Caco-2 (cell line): ENCODE results near the gene EOLA1. TPM values are rescaled to one million over a fixed set of nuclear protein-coding genes. Genes with fewer than 3 reads are reported as not detected.
"Not testable (repeated sequence)": the region's sequence is repeated elsewhere in the genome, so short reads cannot be mapped to it uniquely, and the experiment has no call there.

Experiments used
- BruUV-seq: library from RNA; stranded (reverse); fragments of 400-500 nt; replicated peaks from 2 replicates; lab custom pipeline; 2021; lab: Mats Ljungman, UMichigan
- CTCF ChIA-PET: fragments of 300-600 bp; sonication (Branson Sonifier 250); formaldehyde crosslinking; loops from one replicate; lab custom pipeline; 2022; ENCODE audit warnings: antibody characterized with exemption; lab: Charles Lee
- POLR2A ChIA-PET: fragments of 300-600 bp; sonication (Branson Sonifier 250); formaldehyde crosslinking; loops from one replicate; lab custom pipeline; 2022; ENCODE audit warnings: antibody characterized with exemption; lab: Charles Lee
- DNase-seq, 2 experiments: peaks; one replicate each; pipeline versions ENCODE4 v3.0.0 to v3.0.0-alpha.2; 2020 to 2022
- H3K27me3 ChIP-seq: replicated peaks from 2 replicates; pipeline ENCODE4 v1.6.0; 2011; ENCODE audit warnings: low read length; ENCODE audit not compliant: control insufficient read depth, insufficient read depth
- H3K36me3 ChIP-seq: 2 replicates; pipeline ENCODE4 v1.5.1; 2011; ENCODE audit warnings: low read length; ENCODE audit not compliant: control insufficient read depth, insufficient read depth
- H3K4me1 ChIP-seq: fragments of 250-450 bp; sonication (Bioruptor Pico); 2 replicates; pipeline ENCODE4 v1.5.1; 2020; ENCODE audit warnings: mild to moderate bottlenecking
- H3K4me3 ChIP-seq: 2 replicates; pipeline ENCODE4 v1.5.1; 2011; ENCODE audit warnings: low read depth, mild to moderate bottlenecking, control low read depth, low read length
- H3K9me3 ChIP-seq: fragments of 250-450 bp; sonication (Bioruptor Pico); 2 replicates; pipeline ENCODE4 v1.5.1; 2020; ENCODE audit warnings: mild to moderate bottlenecking, moderate library complexity
- H3K27ac Mint-ChIP-seq: one replicate; pipeline ENCODE4 v1.8.0; 2022; ENCODE audit warnings: mixed read lengths; ENCODE audit not compliant: unreplicated experiment
- H3K27me3 Mint-ChIP-seq: one replicate; pipeline ENCODE4 v1.8.0; 2022; ENCODE audit warnings: mixed read lengths; ENCODE audit not compliant: insufficient read depth, unreplicated experiment
- H3K36me3 Mint-ChIP-seq: one replicate; pipeline ENCODE4 v1.8.0; 2022; ENCODE audit warnings: mild to moderate bottlenecking, mixed read lengths; ENCODE audit not compliant: insufficient read depth, unreplicated experiment
- H3K4me1 Mint-ChIP-seq: one replicate; pipeline ENCODE4 v1.8.0; 2022; ENCODE audit warnings: low read depth, mixed read lengths; ENCODE audit not compliant: unreplicated experiment
- H3K4me3 Mint-ChIP-seq: one replicate; pipeline ENCODE4 v1.8.0; 2022; ENCODE audit warnings: mild to moderate bottlenecking, moderate library complexity, mixed read lengths; ENCODE audit not compliant: unreplicated experiment
- H3K9me3 Mint-ChIP-seq: one replicate; pipeline ENCODE4 v1.8.0; 2022; ENCODE audit warnings: mixed read lengths; ENCODE audit not compliant: unreplicated experiment
- intact Hi-C: fragments of 100-400 bp; cut with micrococcal nuclease; formaldehyde crosslinking; loops from one replicate; pipeline ENCODE4 v1.10.0; 2022; ENCODE audit not compliant: unreplicated experiment
- total RNA-seq: library from RNA; stranded (reverse); gene quantifications from 2 replicates; pipeline ENCODE4 v1.2.3, GENCODE V29; 2022
- TF ChIP-seq, protein P1 (sequence below), 2 experiments: fragments of 200-600 bp in 1 of 2; IDR thresholded peaks; 1 replicate in 1 of 2; 2 replicates in 1 of 2; pipeline versions ENCODE4 v1.5.1 to v1.8.0; 2011 to 2022; ENCODE audit warnings: antibody characterized with exemption in 1 of 2, control low read depth in 1 of 2, inconsistent platforms in 1 of 2, low read depth in 1 of 2, low read length in 1 of 2, mild to moderate bottlenecking in 1 of 2, moderate library complexity in 1 of 2; ENCODE audit not compliant: insufficient read depth in 1 of 2, severe bottlenecking in 1 of 2, unreplicated experiment in 1 of 2

The EOLA1 gene
- total RNA-seq, 1 experiment from 2014 or later: 10.2 TPM

GRCh38 chrX:149522916-149523315 lies 17.9 kb upstream of the EOLA1 start:
- Mint-ChIP-seq H3K36me3 (no peaks in the 10 kb centered on the region), H3K27ac (peak overlapping the region; percentile 55), H3K4me1 (no peaks in the 10 kb centered on the region), H3K27me3 (no peaks in the 10 kb centered on the region), H3K9me3 (no peaks in the 10 kb centered on the region), H3K4me3 (no peak overlapping the region)
- H3K4me1 ChIP-seq: peaks cover 13% of the 10 kb centered on the region
- CTCF ChIA-PET: no interaction called here
- POLR2A ChIA-PET: interaction anchor here (1.1 kb wide), 1 partner anchor 11 kb away, joined by 3 read pairs; no protein-coding TSS in a partner anchor
- H3K4me3 ChIP-seq: no peak overlapping the region
- peak in 1 of 2 experiments; percentile 27 for DNase-seq
- no peaks in the 10 kb centered on the region for H3K27me3 ChIP-seq
- no TSS peak for BruUV-seq
- no peaks in the 10 kb centered on the region for H3K36me3 ChIP-seq
- TF ChIP-seq, protein P1, sequence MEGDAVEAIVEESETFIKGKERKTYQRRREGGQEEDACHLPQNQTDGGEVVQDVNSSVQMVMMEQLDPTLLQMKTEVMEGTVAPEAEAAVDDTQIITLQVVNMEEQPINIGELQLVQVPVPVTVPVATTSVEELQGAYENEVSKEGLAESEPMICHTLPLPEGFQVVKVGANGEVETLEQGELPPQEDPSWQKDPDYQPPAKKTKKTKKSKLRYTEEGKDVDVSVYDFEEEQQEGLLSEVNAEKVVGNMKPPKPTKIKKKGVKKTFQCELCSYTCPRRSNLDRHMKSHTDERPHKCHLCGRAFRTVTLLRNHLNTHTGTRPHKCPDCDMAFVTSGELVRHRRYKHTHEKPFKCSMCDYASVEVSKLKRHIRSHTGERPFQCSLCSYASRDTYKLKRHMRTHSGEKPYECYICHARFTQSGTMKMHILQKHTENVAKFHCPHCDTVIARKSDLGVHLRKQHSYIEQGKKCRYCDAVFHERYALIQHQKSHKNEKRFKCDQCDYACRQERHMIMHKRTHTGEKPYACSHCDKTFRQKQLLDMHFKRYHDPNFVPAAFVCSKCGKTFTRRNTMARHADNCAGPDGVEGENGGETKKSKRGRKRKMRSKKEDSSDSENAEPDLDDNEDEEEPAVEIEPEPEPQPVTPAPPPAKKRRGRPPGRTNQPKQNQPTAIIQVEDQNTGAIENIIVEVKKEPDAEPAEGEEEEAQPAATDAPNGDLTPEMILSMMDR (IDR thresholded peaks at IDR 0.05; ENCODE audit: insufficient read depth in 1 of 2, low read depth in 1 of 2, low read length in 1 of 2, severe bottlenecking in 1 of 2, unreplicated experiment in 1 of 2): no peak
- H3K9me3 ChIP-seq: no peaks in the 10 kb centered on the region
- intact Hi-C loops: loop anchor here (1.0 kb wide), 1 partner anchor 11 kb away; no protein-coding TSS in a partner anchor

- intact Hi-C loops, H3K27ac Mint-ChIP-seq, POLR2A ChIA-PET, H3K4me3 Mint-ChIP-seq, H3K27me3 Mint-ChIP-seq, H3K27me3 ChIP-seq, BruUV-seq, CTCF ChIA-PET, H3K4me3 ChIP-seq, H3K36me3 ChIP-seq, H3K9me3 ChIP-seq, H3K9me3 Mint-ChIP-seq, H3K4me1 Mint-ChIP-seq, H3K36me3 Mint-ChIP-seq: not testable (repeated sequence)
- H3K4me1 ChIP-seq: peaks cover 13% of the 10 kb centered on the region
- peak; percentile 43 to 44 for DNase-seq
These were observed 15.4 kb upstream of the EOLA1 start for GRCh38 chrX:149525389-149525788.

GRCh38 chrX:149525903-149526302 lies 14.9 kb upstream of the EOLA1 start:
- H3K27me3 ChIP-seq, DNase-seq, CTCF ChIA-PET, H3K4me3 Mint-ChIP-seq, H3K4me3 ChIP-seq, H3K27me3 Mint-ChIP-seq, H3K9me3 Mint-ChIP-seq, BruUV-seq, H3K9me3 ChIP-seq, H3K4me1 Mint-ChIP-seq, H3K27ac Mint-ChIP-seq, H3K36me3 ChIP-seq, H3K36me3 Mint-ChIP-seq, intact Hi-C loops, POLR2A ChIA-PET: not testable (repeated sequence)
- H3K4me1 ChIP-seq: peaks cover 13% of the 10 kb centered on the region

GRCh38 chrX:149526318-149527033 lies 14.3 kb upstream of the EOLA1 start:
- H3K36me3 ChIP-seq, H3K4me3 ChIP-seq, H3K27ac Mint-ChIP-seq, DNase-seq, H3K4me3 Mint-ChIP-seq, intact Hi-C loops, H3K27me3 ChIP-seq, H3K9me3 ChIP-seq, H3K9me3 Mint-ChIP-seq, H3K4me1 Mint-ChIP-seq, CTCF ChIA-PET, H3K27me3 Mint-ChIP-seq, H3K36me3 Mint-ChIP-seq, BruUV-seq, POLR2A ChIA-PET: not testable (repeated sequence)
- peaks cover 13% of the 10 kb centered on the region for H3K4me1 ChIP-seq
